ENCODE measurements around the gene ITGA6.

- no peak for TF ChIP-seq EZH2 (IDR thresholded peaks at IDR 0.05; ENCODE audit: low read length, missing control alignments)
- TF ChIP-seq CTCF (conservative IDR thresholded peaks at IDR 0.05 in 1 of 2, IDR thresholded peaks at IDR 0.05 in 1 of 2; ENCODE audit: low read depth in 1 of 2, low read length in 2 of 2): no peak
These were observed 7.2 kb upstream of the ITGA6 start for GRCh38 chr2:172420216-172420615.

All from fibroblast of lung (primary cell).